Measurements from ENCODE around the gene DCUN1D1.
"Not testable (repeated sequence)": the region's sequence is repeated elsewhere in the genome, so short reads cannot be mapped to it uniquely, and the experiment has no call there.

DCUN1D1 gene

DNA sequence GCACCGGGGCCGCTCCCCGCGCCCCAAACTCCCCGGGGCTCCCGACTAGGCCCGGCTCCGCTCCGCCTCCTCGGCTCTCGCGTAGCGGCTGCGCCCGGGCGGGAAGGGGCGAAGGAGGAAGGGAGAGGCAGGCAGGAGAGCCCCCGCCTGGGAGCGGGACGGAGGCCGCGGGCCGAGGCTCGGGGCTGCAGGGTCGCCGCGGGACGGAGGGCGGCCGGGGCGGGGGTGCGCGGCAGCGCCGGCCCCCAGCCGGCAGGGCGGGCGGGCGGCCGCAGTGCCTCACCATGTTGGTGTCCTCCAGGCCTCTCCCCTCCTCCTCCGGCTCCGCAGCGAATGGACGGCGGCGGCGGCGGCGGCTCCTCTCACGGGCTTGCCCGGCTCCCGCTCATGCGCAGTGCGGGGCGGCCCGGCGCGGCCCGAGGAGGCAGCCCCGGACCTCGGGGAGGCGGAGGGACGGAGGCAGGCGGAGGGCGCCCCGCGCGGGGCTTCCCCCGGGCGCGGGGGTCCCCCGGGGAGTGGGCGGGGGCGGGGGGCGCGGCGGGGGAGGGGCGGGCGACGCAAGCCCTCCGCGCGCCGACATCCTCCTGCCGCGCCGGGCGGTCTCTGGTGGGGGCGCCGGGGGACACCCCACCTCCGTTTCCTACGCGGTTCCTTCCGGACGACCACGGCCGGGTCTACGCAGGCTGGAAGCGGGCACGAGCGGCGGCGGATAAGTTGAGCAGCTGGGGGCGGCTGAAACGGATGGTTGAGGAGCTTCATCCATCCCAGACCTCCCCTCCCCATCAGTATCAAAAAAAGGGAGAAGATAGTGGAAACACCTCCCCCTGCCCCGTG lies at the start of gene DCUN1D1:
DCUN1D1 (minus strand) TSS at position 335 of the 834 bp plus-strand sequence; CDS start at position 286, 49 bp downstream.
- DNase-seq (ENCODE audit: low read depth in 2 of 2) = peak; percentile 71 to 73

DNA sequence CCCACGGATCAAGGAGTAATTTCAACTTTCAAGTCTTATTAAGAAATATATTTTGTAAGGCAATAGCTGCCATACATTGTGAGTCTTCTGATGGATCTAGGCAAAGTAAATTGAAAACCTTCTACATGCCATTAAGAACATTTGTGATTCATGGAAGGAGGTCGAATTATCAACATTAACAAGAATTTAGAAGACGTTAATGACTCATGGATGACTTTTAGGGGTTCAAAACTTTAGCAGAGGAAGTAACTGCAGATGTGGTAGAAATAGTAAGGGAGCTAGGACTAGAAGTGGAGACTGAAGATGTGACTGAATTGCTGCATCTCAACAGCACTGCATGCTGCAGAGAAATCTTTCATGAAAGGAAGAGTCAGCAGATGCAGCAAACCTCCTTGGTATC lies 48.1 kb upstream of the DCUN1D1 start:
- no peak for DNase-seq (ENCODE audit: low read depth in 2 of 2)

DNA sequence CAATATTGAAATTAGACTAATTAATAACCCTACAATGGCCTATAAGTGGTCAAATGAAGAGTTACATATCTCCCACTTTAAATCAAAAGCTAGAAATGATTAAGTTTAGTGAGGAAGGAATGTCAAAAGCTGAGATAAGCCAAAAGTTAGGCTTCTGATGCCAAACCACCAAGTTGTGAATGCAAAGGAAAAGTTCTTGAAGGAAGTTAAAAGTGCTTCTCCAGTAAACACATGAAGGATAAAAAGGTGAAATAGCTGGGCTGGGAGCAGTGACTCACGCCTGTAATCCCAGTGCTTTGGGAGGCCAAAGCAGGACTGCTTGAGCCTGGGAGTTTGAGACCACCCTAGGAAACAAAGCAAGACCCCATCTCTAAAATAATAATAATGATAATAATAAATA lies 46.9 kb upstream of the DCUN1D1 start:
- DNase-seq (ENCODE audit: low read depth in 2 of 2) = no peak

DNA sequence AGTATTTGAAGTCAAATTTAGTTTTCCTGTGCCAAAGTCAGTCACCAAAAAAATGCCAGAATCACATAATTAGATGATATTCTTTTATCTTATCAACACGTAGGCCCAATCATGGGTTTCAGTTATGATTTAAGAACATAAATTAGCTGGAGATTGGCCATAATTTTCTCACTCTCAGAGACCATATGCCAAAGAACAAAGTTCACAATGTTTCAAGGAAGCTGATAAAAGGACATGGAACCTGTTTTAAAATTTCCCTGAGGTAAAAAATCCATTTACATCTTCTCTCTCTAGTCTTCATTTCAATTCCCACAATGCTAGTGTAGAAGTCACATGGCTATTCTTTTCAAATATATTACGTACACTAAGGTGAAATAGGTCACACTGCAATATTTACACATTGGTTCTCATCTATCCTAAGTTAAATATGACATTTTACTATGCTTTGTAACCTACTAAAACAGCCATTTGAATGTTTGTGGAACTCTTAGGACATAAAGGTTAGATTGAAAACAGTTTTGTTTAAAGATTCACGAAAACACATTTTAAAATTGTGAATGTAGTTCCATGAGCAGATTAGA lies 42.7 kb upstream of the DCUN1D1 start:
- DNase-seq (ENCODE audit: low read depth in 2 of 2) = no peak

DNA sequence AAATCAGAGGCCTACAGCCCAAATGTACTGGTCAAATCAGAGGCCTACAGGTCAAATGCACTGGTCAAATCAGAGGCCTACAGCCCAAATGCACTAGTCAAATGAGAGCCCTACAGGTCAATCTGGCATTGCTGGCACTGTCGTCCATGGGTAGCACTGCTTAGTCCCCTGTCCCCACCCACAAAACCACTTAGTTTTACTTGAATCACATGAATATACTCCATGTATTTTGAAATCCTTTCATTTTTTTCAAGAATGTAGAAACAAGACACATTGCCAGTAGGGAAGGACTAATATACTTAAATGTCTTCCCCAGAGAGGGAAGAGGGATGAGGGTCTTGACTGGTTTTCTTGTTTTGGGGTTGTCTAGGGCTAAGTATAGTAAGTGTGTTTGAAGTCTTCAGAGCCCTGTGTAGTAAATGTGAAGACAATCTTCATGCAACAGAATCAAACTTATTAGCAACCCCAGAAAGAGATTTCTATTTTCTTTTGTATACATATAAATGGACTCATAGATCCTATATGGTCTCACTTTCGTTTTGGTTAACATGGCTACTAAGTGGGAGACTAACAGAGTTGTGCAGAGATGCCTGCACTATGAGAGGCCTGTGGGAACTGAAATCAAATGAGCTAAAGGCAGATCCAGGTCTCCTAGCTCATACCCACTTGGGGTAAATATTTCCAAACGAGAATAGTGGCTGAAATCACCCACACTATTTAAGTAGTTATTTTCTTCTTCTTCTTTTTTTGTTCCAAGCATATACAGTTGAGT lies 38.3 kb upstream of the DCUN1D1 start:
- no peak for DNase-seq (ENCODE audit: low read depth in 2 of 2)

DNA sequence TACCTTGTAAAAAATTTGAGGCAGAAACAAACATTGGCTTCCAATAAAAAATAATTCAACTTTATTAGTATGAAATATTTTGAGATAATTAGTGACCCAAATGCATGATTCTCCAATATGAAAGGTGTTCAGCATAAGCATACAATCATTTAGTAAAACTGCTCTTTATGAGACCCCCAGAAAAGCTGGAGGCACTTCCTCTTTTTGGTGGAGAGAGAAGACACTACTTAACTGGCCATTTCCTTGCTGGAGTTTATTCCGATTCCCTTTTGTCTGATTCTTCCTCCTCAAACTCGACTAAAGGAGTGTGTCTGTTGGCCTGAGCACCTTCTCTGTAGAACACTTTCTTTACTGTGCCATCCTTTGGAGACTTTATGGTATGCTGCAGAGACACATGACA lies 34.8 kb upstream of the DCUN1D1 start:
- DNase-seq (ENCODE audit: low read depth in 2 of 2) = no peak

DNA sequence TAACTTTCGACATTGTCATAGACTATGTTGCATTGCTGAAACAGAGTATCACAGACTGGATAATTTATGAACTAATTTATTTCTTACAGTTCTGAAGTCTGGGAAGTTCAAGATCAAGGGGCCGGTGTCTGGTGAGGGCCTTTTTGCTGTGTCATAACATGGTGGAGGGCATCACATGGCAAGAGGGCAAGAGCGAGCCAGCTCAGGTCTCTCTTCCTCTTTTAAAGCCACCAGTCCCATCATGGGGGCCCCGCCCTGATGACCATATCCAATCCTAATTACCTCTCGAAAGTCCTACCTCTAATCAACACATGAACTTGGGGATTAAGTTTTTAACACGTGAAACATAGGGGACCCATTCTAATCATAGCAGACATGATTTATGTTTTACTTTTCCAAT lies 33.5 kb upstream of the DCUN1D1 start:
- DNase-seq (ENCODE audit: low read depth in 2 of 2) = no peak

DNA sequence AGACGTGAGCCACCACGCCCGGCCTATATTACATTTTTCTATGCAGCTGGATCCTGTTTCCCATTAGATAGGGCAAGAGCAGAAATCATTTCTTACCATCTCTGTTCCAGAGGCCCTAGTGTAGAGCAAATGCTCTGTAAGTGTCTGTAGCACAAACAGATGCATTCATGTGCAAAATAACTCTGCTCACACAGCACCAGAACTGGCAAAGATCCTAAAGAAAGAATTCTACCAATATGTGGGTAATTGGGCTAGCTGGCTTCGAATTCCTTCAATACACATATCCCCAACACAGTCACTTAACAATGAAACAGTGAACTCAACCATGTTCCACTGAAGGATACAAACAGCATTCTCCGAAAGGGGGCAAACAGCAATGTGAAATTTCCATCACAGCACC lies 32.7 kb upstream of the DCUN1D1 start:
- no peak for DNase-seq (ENCODE audit: low read depth in 2 of 2)

DNA sequence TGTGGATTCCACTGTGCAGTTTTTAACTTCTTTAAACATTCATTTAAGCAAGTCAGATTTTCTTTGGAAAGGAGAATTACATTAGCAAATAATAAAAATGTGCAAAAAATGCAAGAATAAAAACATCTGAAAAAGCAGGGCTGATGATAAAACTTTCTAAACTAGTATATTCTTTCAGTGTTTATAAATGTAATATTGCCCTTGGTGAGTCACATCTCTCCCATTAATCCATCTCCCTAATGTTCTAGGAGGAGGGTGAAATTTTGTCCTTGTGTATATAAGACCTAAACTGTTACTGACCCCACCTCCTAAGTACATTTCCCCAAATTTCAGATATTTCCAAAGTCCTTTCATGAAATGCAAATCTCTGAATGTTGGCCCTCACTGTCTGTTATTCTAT lies 28.5 kb upstream of the DCUN1D1 start:
- DNase-seq (ENCODE audit: low read depth in 2 of 2) = no peak

DNA sequence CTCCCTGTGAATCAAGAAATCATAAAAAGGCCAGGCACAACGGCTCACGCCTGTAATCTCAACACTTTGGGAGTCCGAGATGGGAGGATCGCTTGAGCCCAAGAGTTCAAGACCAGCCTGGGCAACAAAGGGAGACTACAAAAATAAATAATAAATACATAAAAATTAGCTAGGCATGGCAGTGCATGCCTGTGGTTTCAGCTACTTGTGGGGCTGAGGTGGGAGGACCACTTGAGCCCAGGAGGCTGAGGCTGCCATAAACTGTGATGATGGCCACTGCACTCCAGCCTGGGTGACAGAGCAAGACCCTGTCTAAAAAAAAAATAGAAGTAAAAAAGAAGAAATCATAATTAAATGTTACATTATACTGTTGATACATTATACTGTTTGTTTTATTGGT lies 28.0 kb upstream of the DCUN1D1 start:
- DNase-seq (ENCODE audit: low read depth in 2 of 2) = no peak

DNA sequence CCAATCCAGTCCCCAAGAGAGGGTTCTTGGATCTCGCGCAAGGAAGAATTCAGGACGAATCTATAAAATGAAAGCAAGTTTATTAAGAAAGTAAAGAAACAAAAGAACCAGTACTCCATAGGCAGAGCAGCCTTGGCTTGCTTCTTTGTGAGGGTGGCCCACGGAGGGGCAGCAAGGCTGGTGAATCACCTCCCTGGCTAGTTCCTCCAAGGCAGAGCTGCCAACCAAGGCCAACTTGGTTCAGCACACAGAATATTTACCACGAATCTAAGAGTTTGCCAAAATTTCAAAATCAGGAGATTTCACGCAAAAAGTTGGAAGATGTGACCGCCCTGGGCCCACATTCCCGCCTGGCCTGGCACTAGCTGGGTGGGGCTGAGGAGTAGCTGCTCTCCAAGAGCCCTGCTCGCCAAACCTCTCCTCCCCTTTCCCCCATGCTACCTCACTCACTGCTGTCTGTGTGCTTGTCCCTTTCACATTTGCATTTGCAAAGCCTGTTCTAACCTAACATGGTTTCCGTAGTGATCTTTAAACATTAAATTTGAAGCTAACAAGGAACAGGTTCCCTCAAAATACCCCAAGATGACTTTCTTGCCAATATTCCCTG lies 26.2 kb upstream of the DCUN1D1 start:
- DNase-seq (ENCODE audit: low read depth in 2 of 2) = no peak

DNA sequence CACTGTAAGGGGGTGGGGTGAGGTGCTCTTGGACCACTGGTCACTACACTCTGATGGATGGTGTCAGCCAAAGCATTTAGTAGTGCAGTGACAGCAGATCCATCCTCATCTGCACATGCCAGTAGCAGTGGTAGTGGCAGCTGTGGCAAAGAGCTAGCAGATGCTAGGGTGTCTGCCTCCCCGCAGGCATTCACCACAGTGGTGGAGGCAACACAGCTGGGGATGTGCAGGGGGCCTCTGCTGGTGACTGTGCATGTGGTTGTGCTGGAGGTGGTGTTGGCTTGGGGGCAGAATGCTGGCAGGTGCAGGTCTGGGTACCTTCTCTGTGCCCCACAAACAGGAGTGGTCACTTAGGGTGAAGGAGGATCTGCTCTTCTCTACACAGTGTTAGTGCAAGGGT lies 19.4 kb upstream of the DCUN1D1 start:
- no peak for DNase-seq (ENCODE audit: low read depth in 2 of 2)

DNA sequence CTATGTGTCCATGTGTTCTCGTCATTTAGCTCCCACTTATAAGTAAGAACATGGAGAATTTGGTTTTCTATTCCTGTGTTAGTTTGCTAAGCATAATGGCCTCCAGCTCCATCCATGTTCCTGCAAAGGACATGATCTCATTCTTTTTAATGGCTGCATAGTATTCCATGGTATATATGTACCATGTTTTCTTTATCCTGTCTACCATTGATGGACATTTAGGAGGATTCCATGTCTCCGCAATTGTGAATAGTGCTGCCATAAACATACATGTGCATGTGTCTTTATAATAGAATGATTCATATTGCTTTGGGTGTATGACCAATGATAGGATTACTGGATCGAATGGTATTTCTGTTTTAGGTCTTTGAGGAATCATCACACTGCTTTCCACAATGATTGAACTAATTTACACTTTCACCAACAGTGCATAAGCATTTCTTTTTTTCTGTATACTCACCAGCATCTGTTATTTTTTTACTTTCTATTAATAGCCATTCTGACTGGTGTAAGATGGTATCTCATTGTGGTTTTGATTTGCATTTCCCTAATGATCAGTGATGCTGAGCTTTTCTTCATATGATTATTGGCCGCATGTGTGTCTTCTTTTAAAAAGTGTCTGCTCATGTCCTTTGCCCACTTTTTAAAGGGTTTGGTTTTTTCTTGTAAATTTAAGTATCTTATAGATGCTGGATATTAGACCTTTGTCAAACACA lies 13.3 kb upstream of the DCUN1D1 start:
- DNase-seq (ENCODE audit: low read depth in 2 of 2) = not testable (repeated sequence)

DNA sequence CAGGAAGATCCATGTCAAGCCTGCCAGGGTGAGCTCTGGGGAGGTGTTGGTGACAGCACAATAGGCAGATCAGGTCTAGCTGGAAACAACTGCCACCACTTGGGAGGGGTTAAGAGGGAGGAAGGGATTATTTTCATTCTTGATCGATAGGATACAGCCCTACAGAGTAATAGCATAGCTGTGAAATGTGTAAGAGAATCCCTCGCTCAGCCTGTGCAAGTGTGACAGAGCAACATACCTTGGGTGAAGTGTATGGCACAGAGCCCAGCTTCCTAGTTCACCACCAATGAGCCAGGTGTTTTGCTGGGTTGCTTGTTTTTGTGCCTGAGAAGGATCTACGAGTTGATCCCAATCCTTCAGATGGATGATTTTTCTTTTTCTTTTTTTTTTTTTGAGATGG lies 9.2 kb upstream of the DCUN1D1 start:
- DNase-seq (ENCODE audit: low read depth in 2 of 2) = no peak

DNA sequence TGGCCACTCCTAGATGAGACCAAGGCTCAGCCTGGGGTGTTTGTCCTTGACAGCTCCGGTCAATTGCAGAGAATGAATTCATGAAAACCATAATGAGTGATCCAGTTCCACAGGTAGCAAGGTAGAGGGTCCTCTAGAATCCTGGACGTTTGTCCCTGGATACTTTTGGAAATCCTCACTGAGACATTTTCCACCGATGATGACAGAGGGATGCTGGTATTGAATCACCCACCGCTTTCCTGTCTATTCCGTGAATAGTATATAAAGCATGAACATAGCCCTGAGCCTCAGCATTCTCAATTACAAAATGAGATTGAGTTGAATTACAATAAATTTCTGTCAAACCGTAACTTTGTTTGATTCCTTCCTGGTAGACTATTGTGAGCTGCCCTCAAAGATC lies 5.7 kb upstream of the DCUN1D1 start:
- no peak for DNase-seq (ENCODE audit: low read depth in 2 of 2)

DNA sequence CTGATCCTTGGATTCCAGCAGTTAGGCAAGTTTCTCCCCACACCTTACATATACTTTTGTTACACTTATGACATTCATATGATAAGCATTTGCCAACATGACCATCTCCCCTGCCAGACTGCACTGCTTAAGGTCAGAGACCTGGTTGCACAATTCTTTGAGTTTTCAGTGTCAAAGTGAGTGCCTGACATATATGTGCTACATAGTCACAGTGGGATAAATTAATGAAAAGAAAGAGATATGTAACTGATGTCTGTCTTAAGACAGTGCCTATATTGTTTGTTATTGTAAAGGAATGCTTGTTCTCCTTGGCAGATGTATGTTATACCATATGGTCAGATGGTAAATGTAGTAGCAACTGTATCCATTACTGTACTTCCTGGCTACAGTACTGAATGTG lies 3.5 kb upstream of the DCUN1D1 start:
- no peak for DNase-seq (ENCODE audit: low read depth in 2 of 2)

DNA sequence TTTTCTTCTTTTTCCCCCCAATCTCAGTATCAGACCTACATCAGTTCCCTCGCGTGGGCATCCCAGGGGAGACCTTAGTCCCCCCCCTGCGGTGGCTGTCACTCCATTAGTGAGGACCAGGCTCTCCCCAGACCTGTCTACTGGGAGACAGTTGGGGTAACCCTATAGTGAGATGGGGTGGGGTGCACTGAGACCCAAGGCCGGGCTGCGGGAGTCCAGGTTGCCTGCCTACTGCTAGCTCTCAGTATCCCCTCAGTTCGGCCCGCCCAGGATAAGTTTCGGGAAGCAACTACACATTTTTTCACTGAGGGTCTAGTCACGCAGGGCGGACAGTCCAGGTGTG lies 671 bp upstream of the DCUN1D1 start:
- DNase-seq (ENCODE audit: low read depth in 2 of 2) = no peak

DNA sequence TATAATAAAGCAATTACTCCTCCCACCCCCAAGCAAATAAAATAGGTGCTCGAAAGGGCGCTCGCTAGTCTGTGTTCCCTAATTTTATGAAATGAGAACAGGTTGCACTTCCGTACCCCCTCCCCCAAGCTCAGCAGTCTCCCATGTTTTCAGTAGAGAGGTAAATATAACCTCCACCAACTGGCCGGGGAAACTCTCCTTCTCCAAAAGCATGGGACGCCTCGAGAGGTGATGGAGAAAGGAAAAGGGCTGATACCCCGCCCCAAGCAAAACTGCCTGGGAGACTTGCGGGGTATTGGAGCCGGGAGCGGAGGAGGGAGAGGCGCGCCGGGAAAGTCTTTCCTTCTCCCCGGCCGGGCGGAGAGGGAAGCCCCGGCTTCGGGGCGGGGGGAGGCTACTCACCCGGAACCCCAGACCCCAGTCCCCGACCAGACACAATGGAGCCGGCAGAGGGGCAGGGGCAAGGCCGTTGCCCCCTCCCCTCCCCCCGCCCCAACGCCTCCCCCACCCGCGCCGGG lies 605 bp downstream of the DCUN1D1 start:
- DNase-seq (ENCODE audit: low read depth in 2 of 2) = no peak

DNA sequence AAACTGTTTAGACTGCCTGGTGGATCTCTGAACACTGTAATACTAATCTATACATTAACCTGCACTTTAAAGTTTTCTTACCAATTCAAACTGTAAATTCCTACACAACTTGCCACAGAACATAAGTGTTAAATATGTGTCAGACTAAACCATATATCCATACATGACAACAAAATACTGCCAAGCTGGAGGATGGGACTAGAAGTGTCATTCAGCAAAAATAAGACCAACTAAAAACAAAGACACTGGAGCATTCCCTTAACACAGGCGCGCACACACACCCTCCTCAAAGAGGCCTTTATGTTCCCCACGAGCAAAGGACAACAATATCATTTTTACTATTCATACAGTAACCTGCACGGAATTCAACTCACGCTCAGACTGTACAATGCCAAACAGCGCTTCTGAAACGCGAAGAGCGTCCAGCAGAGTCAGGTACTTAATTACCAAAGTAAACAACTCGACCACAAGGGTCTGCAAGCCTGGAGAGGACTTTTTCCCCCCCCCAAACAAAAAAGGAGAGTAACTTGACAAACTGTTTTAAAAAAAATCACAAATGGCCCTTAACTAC lies 1.1 kb downstream of the DCUN1D1 start:
- no peak for DNase-seq (ENCODE audit: low read depth in 2 of 2)

DNA sequence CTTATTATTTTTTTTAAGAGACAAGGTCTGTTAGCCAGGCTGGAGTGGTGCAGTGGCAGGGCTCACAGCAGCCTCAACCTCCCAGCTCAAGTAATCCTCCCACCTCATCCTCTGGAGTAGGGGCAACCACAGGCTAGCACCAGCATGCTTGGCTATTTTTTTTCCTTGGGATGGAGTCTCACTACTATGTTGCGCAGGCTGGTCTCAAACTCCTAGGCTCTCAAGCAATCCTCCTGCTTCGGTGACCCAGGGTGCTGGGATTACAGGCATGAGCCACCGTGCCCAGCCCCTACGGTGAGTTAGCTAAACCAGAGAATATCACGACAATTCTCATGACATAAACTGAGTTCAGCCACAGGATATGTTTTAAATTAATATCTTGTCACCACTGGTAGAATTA lies 2.0 kb downstream of the DCUN1D1 start:
- DNase-seq (ENCODE audit: low read depth in 2 of 2) = no peak

DNA sequence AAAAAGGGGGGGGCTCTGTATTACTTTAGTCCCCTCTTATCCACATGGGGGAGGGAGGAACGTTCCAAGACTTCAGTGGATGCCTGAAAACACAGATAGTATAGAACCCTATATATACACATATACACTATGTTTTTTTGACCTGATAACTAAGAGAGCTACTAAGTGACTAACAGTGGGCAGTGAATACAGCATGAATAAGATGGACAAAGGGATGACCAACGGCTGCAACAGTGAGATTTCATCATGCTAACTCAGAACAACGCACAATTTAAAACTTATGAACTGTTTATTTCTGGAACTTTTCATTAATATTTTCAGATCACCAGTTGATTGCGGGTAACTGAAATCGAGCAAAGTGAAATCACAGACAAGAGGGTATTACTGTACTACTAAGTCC lies 7.3 kb downstream of the DCUN1D1 start:
- no peak for DNase-seq (ENCODE audit: low read depth in 2 of 2)

Measured in stimulated activated CD4-positive, alpha-beta T cell treated with anti-CD3 and anti-CD28 coated beads, Interleukin-1b, Interleukin-23, amount 100 ng/mL, for 1 hour (primary cell).